Inflammatory macrophage treated with lipopolysaccharide for 4 hours (primary cell): ENCODE results near the gene GNB5.
A peak's percentile ranks its signal among the peaks of the same experiment; 100 is the strongest.

Experiments
- DNase-seq: peaks from one replicate; pipeline ENCODE4 v3.0.0-alpha.2; 2020

The GNB5 gene

GRCh38 chr15:52139599-52140462 lies 51.4 kb downstream of the GNB5 start:
- DNase-seq, result peak; percentile 76

GRCh38 chr15:52137432-52138357 lies 53.5 kb downstream of the GNB5 start:
- DNase-seq, result peak; percentile 87

- peak; percentile 53 for DNase-seq
Measured at GRCh38 chr15:52136442-52136980, 54.7 kb downstream of the GNB5 start.

- no peak for DNase-seq
Measured at GRCh38 chr15:52134502-52135144, 56.6 kb downstream of the GNB5 start.

- DNase-seq, result no peak
Measured at GRCh38 chr15:52133510-52134220, 57.5 kb downstream of the GNB5 start.

- DNase-seq, result no peak
Measured at GRCh38 chr15:52132066-52132465, 59.1 kb downstream of the GNB5 start.

GRCh38 chr15:52128568-52128967 lies 62.6 kb downstream of the GNB5 start:
- no peak for DNase-seq

GRCh38 chr15:52124270-52124880 lies 66.8 kb downstream of the GNB5 start:
- peak; percentile 79 for DNase-seq

GRCh38 chr15:52121896-52122295 lies 69.3 kb downstream of the GNB5 start:
- DNase-seq, result no peak

- DNase-seq, result no peak
Measured at GRCh38 chr15:52121006-52121405, 70.2 kb downstream of the GNB5 start.

- no peak for DNase-seq
Measured at GRCh38 chr15:52120488-52120887, 70.7 kb downstream of the GNB5 start.

GRCh38 chr15:52118969-52119749 lies 72.0 kb downstream of the GNB5 start:
- no peak for DNase-seq

GRCh38 chr15:52117549-52117948 lies 73.6 kb downstream of the GNB5 start:
- no peak for DNase-seq

GRCh38 chr15:52115598-52116427 lies 75.4 kb downstream of the GNB5 start:
- no peak for DNase-seq

- DNase-seq, result no peak
Measured at GRCh38 chr15:52114261-52115055, 76.7 kb downstream of the GNB5 start.

- DNase-seq, result no peak
Measured at GRCh38 chr15:52113708-52114107, 77.5 kb downstream of the GNB5 start.

GRCh38 chr15:52113235-52113634 lies 78.0 kb downstream of the GNB5 start:
- no peak for DNase-seq

- DNase-seq, result no peak
Measured at GRCh38 chr15:52112203-52112750, 78.9 kb downstream of the GNB5 start.
